COR-L47 (cell line): ENCODE results near the gene UTP11.

ENCODE experiments used
- DNase-seq: peaks from one replicate; lab custom pipeline; 2025; lab: John Stamatoyannopoulos, UW

Gene UTP11

DNA sequence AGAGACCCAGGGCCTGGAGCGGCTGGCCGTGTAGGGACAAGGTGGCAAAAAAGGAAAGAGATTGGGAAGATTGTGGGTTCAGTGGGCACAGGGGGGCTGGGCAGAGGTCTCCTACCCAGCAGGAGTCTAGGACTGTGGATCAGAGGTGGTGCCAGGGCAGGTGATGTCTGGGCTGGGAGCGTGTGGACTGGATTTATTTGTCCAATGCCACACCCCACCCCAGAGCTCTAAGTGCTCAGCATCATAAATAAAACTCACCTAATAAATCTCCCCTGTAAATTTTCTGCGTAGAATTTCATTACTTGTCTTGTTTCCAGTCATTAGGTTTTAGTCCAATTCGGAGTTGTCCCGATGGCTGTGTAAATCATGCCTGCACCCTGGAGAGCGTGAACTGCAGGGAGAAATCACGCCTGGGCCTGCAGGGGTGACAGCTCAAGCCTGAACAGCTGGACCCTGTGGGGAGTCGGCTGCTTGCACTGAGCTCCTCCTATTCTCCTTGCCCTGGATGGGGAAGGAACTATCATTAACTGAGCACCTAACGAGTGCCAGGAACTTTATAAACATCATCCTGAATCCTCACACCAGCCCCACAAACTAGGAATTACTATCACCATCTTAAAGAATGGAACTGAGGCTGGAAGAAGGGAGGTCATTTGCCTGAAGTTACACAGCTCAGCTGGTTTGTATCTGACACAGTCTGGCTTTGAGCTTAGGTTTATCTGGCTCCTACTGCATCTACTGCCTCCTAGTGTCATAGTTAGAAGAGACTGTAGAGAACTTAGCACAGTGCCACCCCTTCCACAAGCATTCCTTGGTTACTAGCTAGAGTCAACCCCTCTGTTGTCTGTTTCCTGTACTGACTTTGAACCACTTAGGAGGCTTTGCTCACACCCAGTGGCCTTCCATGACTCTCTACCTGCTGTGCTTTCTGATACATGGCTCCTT is 59.0 kb downstream of the UTP11 start:
- DNase-seq = peak; percentile 22

DNA sequence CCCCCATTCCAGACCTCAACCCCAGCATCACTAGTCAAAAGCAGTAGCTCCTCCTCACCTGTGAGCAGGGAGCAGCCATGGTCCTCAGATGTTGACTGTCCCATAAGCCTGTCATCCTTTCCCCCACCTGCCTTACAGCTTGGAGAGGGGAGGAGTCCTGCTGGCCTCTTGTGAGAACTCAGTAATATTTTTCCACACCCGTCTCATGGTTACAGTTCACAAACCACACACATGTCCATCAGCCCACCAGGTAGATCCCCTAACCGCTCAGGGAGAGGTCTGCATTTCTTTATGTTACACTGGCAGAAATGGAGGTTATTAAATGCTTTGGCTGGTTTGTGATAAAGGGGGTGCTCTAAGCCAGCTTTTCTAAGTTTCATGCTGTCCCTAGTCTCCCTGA is 60.3 kb downstream of the UTP11 start:
- no peak for DNase-seq

DNA sequence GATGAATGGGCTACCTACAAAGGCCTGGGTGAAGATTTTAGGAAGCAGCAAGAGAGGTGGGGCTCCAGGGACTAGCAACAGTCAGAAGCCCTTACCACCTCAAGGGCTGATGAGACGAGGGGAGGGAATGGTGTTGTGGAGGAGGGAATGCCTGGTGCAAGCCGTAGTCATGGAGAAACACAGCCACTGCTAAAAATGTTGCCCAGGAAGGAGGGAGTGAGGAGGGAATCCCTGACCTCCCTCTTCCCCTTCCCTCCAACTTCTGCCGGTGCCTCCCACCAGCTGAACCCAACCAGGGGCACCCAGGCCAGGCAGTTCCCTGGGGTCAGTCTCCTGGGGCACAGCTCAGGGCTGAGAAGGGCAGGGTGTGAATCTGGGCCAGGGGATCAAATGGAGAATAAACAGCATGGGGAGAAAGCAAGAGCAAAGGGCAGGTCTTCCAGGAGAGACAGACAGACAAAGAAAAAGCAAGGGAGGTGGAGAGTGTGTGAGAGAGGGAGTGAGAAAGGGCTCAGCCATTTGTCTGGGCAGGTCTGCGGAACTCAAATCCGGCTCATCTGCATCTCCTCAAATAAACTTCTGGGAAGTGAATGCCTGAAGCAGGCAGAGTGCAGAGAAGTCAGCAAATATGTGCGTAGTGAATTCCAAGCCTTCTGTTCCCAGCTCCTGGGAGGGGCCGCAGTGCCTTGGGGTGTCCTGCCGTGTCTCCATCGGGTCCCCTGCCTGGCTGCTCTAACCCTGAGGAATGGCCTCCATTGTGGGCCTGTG is 61.2 kb downstream of the UTP11 start:
- no peak for DNase-seq

DNA sequence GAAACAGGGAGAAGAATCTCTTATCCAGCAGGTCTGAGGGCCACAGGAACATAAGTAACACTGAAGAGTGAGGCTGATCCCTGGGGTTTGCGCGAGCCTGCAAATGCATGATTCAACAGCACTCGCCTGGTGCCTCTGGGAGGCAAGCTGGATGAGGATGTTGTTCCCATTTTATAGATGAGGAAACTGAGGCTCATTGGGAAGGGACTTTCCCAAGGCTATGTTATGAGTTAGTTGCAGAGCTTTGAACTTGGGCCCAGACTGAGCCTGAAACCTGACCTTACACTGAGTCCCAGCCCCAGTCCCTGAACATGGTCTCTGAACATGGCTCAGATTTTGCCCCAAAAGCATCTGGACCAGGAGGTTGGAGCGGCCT is 61.8 kb downstream of the UTP11 start:
- DNase-seq = no peak
